Liver (tissue), 9 donors: ENCODE results near the gene PLXDC1. TPM values are rescaled to one million over a fixed set of nuclear protein-coding genes. Genes with fewer than 3 reads are reported as not detected.

Experiments used
- DNase-seq: peaks from one replicate; pipeline ENCODE4 v3.0.0-alpha.2; 2017; ENCODE audit warnings: low spot score
- H3K27ac ChIP-seq, 2 donors: one replicate each; pipeline ENCODE4 v1.7.0; 2013; ENCODE audit warnings: inconsistent platforms in 2 of 2, low read length in 2 of 2, control low read depth in 1 of 2, low read depth in 1 of 2, mild to moderate bottlenecking in 1 of 2
- H3K27me3 ChIP-seq, 4 donors: one replicate each; pipeline versions ENCODE4 v1.6.1 to v1.7.0; 2013; ENCODE audit warnings: low read length in 3 of 4, inconsistent platforms in 1 of 4, mild to moderate bottlenecking in 1 of 4, moderate library complexity in 1 of 4; ENCODE audit not compliant: control insufficient read depth in 4 of 4, insufficient read depth in 4 of 4
- H3K36me3 ChIP-seq, 4 donors: one replicate each; pipeline versions ENCODE4 v1.6.1 to v1.7.0; 2013; ENCODE audit warnings: low read length in 3 of 4, mild to moderate bottlenecking in 3 of 4, low read depth in 1 of 4, moderate library complexity in 1 of 4; ENCODE audit not compliant: control insufficient read depth in 4 of 4, insufficient read depth in 3 of 4
- H3K4me1 ChIP-seq, 4 donors: one replicate each; pipeline versions ENCODE4 v1.6.1 to v1.7.0; 2013; ENCODE audit warnings: low read length in 3 of 4, mild to moderate bottlenecking in 3 of 4, moderate library complexity in 1 of 4; ENCODE audit not compliant: control insufficient read depth in 4 of 4, insufficient read depth in 4 of 4
- H3K4me3 ChIP-seq, 3 donors: one replicate each; pipeline versions ENCODE4 v1.6.1 to v1.7.0; 2013; ENCODE audit warnings: low read length in 3 of 3, control low read depth in 1 of 3, low read depth in 1 of 3, mild to moderate bottlenecking in 1 of 3
- H3K9ac ChIP-seq, 2 donors: one replicate each; pipeline ENCODE4 v1.7.0; 2013; ENCODE audit warnings: low read length in 2 of 2, mild to moderate bottlenecking in 2 of 2, moderate library complexity in 2 of 2, control low read depth in 1 of 2, low read depth in 1 of 2
- H3K9me3 ChIP-seq, 4 donors: one replicate each; pipeline versions ENCODE4 v1.6.1 to v1.7.0; 2013; ENCODE audit warnings: low read length in 3 of 4; ENCODE audit not compliant: control insufficient read depth in 4 of 4
- EGR1 ChIP-seq, 2 donors: IDR thresholded peaks; 2 replicates each; pipeline ENCODE4 v1.6.1; 2016 to 2018; ENCODE audit warnings: antibody characterized with exemption in 2 of 2, low read depth in 2 of 2
- FOXA2 ChIP-seq: IDR thresholded peaks from 2 replicates; pipeline ENCODE4 v1.6.1; 2016; ENCODE audit warnings: antibody characterized with exemption
- GABPA ChIP-seq, 2 donors: IDR thresholded peaks in 1 of 2; conservative IDR thresholded peaks in 1 of 2; 2 replicates each; pipeline ENCODE4 v1.6.1; 2016; ENCODE audit warnings: antibody characterized with exemption in 2 of 2, mild to moderate bottlenecking in 1 of 2, moderate library complexity in 1 of 2
- HNF4A ChIP-seq, 2 donors: conservative IDR thresholded peaks; 2 replicates each; pipeline ENCODE4 v1.6.1; 2016; ENCODE audit warnings: antibody characterized with exemption in 2 of 2, mild to moderate bottlenecking in 2 of 2
- HNF4G ChIP-seq: IDR thresholded peaks from 2 replicates; pipeline ENCODE4 v1.6.1; 2016; ENCODE audit warnings: antibody characterized with exemption
- JUND ChIP-seq, 2 donors: IDR thresholded peaks; 2 replicates each; pipeline ENCODE4 v1.6.1; 2016; ENCODE audit warnings: antibody characterized with exemption in 2 of 2
- NR2F2 ChIP-seq: IDR thresholded peaks from 2 replicates; pipeline ENCODE4 v1.6.1; 2016; ENCODE audit warnings: antibody characterized with exemption
- RAD21 ChIP-seq, 2 donors: IDR thresholded peaks; 2 replicates each; pipeline ENCODE4 v1.6.1; 2016; ENCODE audit warnings: antibody characterized with exemption in 2 of 2, mild to moderate bottlenecking in 2 of 2
- SP1 ChIP-seq: IDR thresholded peaks from 2 replicates; pipeline ENCODE4 v1.6.1; 2018; ENCODE audit warnings: antibody characterized with exemption, mild to moderate bottlenecking
- TAF1 ChIP-seq: conservative IDR thresholded peaks from 2 replicates; pipeline ENCODE4 v1.6.1; 2016; ENCODE audit warnings: antibody characterized with exemption, mild to moderate bottlenecking
- YY1 ChIP-seq: IDR thresholded peaks from 2 replicates; pipeline ENCODE4 v1.6.1; 2016; ENCODE audit warnings: antibody characterized with exemption, mild to moderate bottlenecking
- WGBS: extraction: QIAGEN DNeasy Blood & Tissue Kit; methylation state at CpG from one replicate; pipeline ENCODE4 v1.1.7; 2013; 5-methylcytosine and 5-hydroxymethylcytosine counted together
- polyA plus RNA-seq, 2 donors: library from polyadenylated mRNA; stranded (reverse) in 1 of 2; unstranded in 1 of 2; fragments of 200-250 nt in 1 of 2; fragments of >200 nt in 1 of 2; fragmentation: Nextera tagmentation in 1 of 2; extraction: Ambion mirVana in 1 of 2; gene quantifications; one replicate each; pipeline versions ENCODE4 v1.2.1 to v1.2.3, GENCODE V29; 2013 to 2015
- total RNA-seq, 2 donors: library from RNA; depleted of rRNA; stranded (reverse); fragments of >200 nt; gene quantifications; one replicate each; pipeline ENCODE4 v1.2.3, GENCODE V29; 2014
- TF ChIP-seq, protein P1 (sequence below): IDR thresholded peaks from 2 replicates; pipeline ENCODE4 v1.6.1; 2016; ENCODE audit warnings: antibody characterized with exemption
- TF ChIP-seq, protein P2 (sequence below): IDR thresholded peaks from 2 replicates; pipeline ENCODE4 v1.6.1; 2016; ENCODE audit warnings: antibody characterized with exemption, mild to moderate bottlenecking
- TF ChIP-seq, protein P3 (sequence below): fragments of 150-350 bp; IDR thresholded peaks from 2 replicates; pipeline ENCODE4 v1.5.1; 2017; ENCODE audit warnings: improper control_type of control experiment, low read depth, low read length; ENCODE audit not compliant: missing input control
- donor health status: healthy.
- donor health status: healthy.
- donor health status: healthy.
- donor health status: healthy.
- donor health status: healthy.

The PLXDC1 gene
- total and polyA plus RNA-seq, 4 donors = 0.14 to 0.84 (median 0.30) TPM

DNA sequence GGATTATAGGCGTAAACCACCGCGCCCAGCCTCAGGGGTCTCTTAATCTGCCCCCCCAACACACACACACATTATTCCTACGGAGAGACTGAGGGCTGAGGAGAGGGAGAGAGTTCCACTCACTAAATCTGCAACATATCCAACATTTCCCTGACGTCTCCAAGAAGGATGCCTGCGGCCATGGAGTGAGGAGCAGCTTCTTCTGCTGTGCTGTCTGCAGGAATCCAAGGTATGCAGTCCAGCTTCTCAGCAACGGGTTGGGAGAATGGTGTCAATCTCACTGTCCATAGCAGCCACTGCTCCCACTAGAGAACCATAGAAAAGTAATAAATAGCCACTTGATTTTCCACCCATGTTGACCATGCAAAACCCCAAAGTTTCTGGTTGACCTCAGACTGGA, 5.1 kb upstream of the PLXDC1 start:
- 76% methylated on average over 7 of the region's 7 CpGs for WGBS
- H3K9ac ChIP-seq = no peak overlapping the region
- H3K27ac ChIP-seq = no peak overlapping the region
- peaks cover 0 to 22% (median 13%) of the 10 kb centered on the region in 4 donors for H3K4me1 ChIP-seq
- no peaks in the 10 kb centered on the region for H3K36me3 ChIP-seq
- H3K4me3 ChIP-seq = no peak overlapping the region
- no peak for TF ChIP-seq SP1
- no peak for TF ChIP-seq GABPA (IDR thresholded peaks at IDR 0.05 in 1 of 2, conservative IDR thresholded peaks at IDR 0.05 in 1 of 2)
- H3K9me3 ChIP-seq = no peaks in the 10 kb centered on the region
- H3K27me3 ChIP-seq = no peaks in the 10 kb centered on the region
- DNase-seq = no peak

DNA sequence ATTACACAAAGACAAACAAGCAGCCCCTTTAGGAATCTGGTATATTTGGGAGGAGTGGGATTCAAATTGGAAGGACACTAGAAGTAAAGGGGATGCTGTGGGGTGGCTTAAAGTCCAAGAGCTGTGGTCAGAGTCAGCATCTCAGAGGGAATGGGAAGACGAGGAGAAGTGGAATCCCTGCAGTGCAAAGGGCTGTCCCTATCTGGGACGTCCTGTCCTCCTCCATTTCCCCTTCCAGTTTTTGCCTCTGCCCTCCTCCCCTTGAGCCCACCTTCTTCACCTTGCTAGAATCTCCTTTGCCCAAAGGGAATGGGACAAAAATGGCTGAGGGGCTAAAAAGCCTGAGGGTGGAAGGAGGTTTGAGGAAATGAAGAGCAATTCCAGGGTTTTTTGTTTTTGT, 4.2 kb upstream of the PLXDC1 start:
- H3K4me3 ChIP-seq = no peak overlapping the region
- H3K9ac ChIP-seq = no peak overlapping the region

More for the DNA sequence above, 4.2 kb upstream of the PLXDC1 start:
- 28% methylated on average over 2 of the region's 2 CpGs for WGBS
- no peak for TF ChIP-seq TAF1
- TF ChIP-seq, protein P1, sequence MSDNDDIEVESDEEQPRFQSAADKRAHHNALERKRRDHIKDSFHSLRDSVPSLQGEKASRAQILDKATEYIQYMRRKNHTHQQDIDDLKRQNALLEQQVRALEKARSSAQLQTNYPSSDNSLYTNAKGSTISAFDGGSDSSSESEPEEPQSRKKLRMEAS = no peak
- no peak for TF ChIP-seq FOXA2
- TF ChIP-seq YY1 = no peak
- TF ChIP-seq NR2F2 = no peak
- TF ChIP-seq, protein P2, sequence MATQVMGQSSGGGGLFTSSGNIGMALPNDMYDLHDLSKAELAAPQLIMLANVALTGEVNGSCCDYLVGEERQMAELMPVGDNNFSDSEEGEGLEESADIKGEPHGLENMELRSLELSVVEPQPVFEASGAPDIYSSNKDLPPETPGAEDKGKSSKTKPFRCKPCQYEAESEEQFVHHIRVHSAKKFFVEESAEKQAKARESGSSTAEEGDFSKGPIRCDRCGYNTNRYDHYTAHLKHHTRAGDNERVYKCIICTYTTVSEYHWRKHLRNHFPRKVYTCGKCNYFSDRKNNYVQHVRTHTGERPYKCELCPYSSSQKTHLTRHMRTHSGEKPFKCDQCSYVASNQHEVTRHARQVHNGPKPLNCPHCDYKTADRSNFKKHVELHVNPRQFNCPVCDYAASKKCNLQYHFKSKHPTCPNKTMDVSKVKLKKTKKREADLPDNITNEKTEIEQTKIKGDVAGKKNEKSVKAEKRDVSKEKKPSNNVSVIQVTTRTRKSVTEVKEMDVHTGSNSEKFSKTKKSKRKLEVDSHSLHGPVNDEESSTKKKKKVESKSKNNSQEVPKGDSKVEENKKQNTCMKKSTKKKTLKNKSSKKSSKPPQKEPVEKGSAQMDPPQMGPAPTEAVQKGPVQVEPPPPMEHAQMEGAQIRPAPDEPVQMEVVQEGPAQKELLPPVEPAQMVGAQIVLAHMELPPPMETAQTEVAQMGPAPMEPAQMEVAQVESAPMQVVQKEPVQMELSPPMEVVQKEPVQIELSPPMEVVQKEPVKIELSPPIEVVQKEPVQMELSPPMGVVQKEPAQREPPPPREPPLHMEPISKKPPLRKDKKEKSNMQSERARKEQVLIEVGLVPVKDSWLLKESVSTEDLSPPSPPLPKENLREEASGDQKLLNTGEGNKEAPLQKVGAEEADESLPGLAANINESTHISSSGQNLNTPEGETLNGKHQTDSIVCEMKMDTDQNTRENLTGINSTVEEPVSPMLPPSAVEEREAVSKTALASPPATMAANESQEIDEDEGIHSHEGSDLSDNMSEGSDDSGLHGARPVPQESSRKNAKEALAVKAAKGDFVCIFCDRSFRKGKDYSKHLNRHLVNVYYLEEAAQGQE = no peak
- TF ChIP-seq HNF4A (conservative IDR thresholded peaks at IDR 0.05) = no peak
- no peak for TF ChIP-seq HNF4G
- TF ChIP-seq JUND (IDR thresholded peaks at IDR 0.05) = no peak
- no peak for TF ChIP-seq GABPA (IDR thresholded peaks at IDR 0.05 in 1 of 2, conservative IDR thresholded peaks at IDR 0.05 in 1 of 2)
- TF ChIP-seq EGR1 (IDR thresholded peaks at IDR 0.05; ENCODE audit: low read depth in 2 of 2) = no peak
- TF ChIP-seq RAD21 (IDR thresholded peaks at IDR 0.05) = no peak
- TF ChIP-seq, protein P3, sequence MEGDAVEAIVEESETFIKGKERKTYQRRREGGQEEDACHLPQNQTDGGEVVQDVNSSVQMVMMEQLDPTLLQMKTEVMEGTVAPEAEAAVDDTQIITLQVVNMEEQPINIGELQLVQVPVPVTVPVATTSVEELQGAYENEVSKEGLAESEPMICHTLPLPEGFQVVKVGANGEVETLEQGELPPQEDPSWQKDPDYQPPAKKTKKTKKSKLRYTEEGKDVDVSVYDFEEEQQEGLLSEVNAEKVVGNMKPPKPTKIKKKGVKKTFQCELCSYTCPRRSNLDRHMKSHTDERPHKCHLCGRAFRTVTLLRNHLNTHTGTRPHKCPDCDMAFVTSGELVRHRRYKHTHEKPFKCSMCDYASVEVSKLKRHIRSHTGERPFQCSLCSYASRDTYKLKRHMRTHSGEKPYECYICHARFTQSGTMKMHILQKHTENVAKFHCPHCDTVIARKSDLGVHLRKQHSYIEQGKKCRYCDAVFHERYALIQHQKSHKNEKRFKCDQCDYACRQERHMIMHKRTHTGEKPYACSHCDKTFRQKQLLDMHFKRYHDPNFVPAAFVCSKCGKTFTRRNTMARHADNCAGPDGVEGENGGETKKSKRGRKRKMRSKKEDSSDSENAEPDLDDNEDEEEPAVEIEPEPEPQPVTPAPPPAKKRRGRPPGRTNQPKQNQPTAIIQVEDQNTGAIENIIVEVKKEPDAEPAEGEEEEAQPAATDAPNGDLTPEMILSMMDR = no peak
- H3K27me3 ChIP-seq = peaks cover 0 to 2% (median 2%) of the 10 kb centered on the region in 4 donors
- H3K36me3 ChIP-seq = no peaks in the 10 kb centered on the region
- peaks cover 2 to 24% (median 13%) of the 10 kb centered on the region in 4 donors for H3K4me1 ChIP-seq
- no peak overlapping the region for H3K27ac ChIP-seq
- H3K9me3 ChIP-seq = no peaks in the 10 kb centered on the region
- no peak for DNase-seq
